Ishikawa (cell line): ENCODE results near the gene IRF2BPL.

Experiments used
- FOXM1 ChIP-seq: IDR thresholded peaks from 2 replicates; pipeline ENCODE4 v1.6.1; 2012; ENCODE audit warnings: low read depth, borderline replicate concordance
- TCF12 ChIP-seq: IDR thresholded peaks from 2 replicates; pipeline ENCODE4 v1.6.1; 2012; ENCODE audit warnings: low read depth

DNA sequence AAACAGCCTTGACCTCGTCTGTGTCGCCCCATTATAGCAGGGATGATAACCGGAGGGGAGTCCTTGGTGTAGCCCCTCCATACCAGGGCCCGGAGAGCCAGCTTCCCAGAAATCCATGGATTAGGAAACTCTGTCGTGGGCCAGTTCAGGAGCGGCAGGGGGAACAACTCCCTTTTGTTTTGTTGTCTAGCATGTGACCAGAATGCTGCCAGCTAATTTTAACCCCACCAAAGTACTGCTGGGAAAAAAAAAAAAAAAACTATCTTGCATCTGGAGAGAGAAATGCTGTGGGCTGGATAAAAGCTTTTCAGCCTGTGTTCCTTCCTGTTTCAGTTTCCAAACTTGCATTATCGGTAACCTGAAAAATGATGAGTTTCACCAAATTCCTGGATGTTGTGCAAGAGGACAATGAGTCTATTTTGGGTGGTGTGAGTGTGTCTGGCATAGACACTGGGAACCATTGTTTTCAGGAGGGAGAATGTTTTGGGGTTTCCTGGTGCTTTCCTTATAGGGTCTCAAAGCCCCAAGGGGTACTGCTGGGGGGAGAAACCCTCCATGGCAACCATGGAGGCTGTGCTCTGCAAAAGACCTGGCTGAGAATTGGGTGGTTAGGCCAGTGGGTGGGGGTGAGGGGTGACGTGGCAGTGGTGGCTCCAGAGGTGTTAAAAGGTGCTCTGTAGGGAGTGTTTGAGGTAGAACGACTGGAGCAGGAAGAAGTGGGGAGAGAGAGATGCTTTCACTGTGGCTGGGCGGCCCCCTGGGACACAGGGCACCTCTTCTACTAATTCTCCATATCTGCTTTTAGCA lies 14.9 kb upstream of the IRF2BPL start:
- TF ChIP-seq FOXM1 (no peak), TCF12 (no peak)
